CD14-positive monocyte (primary cell): ENCODE results near the gene ELF4. TPM values are rescaled to one million over a fixed set of nuclear protein-coding genes. Genes with fewer than 3 reads are reported as not detected.

Experiments
- DNase-seq, 3 donors: peaks; one replicate each; pipeline ENCODE4 v3.0.0-alpha.2; 2011 to 2022
- H2AFZ ChIP-seq: 2 replicates; pipeline ENCODE4 v1.6.0; 2012; ENCODE audit warnings: mild to moderate bottlenecking, low read depth, low read length, inconsistent platforms; ENCODE audit not compliant: insufficient read depth, poor library complexity, severe bottlenecking
- H3K27ac ChIP-seq, 2 donors: 1 replicate in 1 of 2; 2 replicates in 1 of 2; pipeline ENCODE4 v1.5.1; 2012 to 2013; ENCODE audit warnings: low read length in 2 of 2, control low read depth in 1 of 2, inconsistent platforms in 1 of 2, low read depth in 1 of 2, mild to moderate bottlenecking in 1 of 2
- H3K27me3 ChIP-seq, 2 donors: one replicate each; pipeline versions ENCODE4 v1.6.0 to v1.6.1; 2011 to 2013; ENCODE audit warnings: low read length in 2 of 2; ENCODE audit not compliant: control insufficient read depth in 2 of 2, insufficient read depth in 2 of 2
- H3K36me3 ChIP-seq, 2 donors: replicated peaks in 1 of 2; 1 replicate in 1 of 2; 2 replicates in 1 of 2; pipeline versions ENCODE4 v1.5.1 to v1.6.1; 2012 to 2013; ENCODE audit warnings: low read length in 2 of 2, control low read depth in 1 of 2, inconsistent platforms in 1 of 2, mild to moderate bottlenecking in 1 of 2; ENCODE audit not compliant: insufficient read depth in 2 of 2, control insufficient read depth in 1 of 2
- H3K4me1 ChIP-seq, 2 donors: 1 replicate in 1 of 2; 2 replicates in 1 of 2; pipeline versions ENCODE4 v1.5.1 to v1.6.1; 2012 to 2013; ENCODE audit warnings: low read length in 2 of 2, control low read depth in 1 of 2, inconsistent platforms in 1 of 2, mild to moderate bottlenecking in 1 of 2, moderate library complexity in 1 of 2; ENCODE audit not compliant: insufficient read depth in 2 of 2, control insufficient read depth in 1 of 2
- H3K4me2 ChIP-seq: replicated peaks from 2 replicates; pipeline ENCODE3; 2012; ENCODE audit warnings: low read length, moderate library complexity, mild to moderate bottlenecking; ENCODE audit not compliant: poor library complexity, severe bottlenecking; ENCODE audit errors: extremely low read depth
- H3K4me3 ChIP-seq, 3 experiments: fragments of 200-600 bp in 1 of 3; sonication (generic) in 1 of 3; replicated peaks in 1 of 3; 1 replicate in 2 of 3; 2 replicates in 1 of 3; pipeline ENCODE4 v1.5.1; 2011 to 2013; ENCODE audit warnings: low read length in 3 of 3, mild to moderate bottlenecking in 3 of 3, control low read depth in 2 of 3, low read depth in 2 of 3, inconsistent platforms in 1 of 3, moderate library complexity in 1 of 3
- H3K79me2 ChIP-seq: 2 replicates; pipeline ENCODE4 v1.6.0; 2012; ENCODE audit warnings: mild to moderate bottlenecking, control low read depth, inconsistent platforms, low read length, moderate library complexity; ENCODE audit not compliant: insufficient read depth
- H3K9ac ChIP-seq: 2 replicates; pipeline ENCODE4 v1.6.0; 2017; ENCODE audit warnings: low read length, mild to moderate bottlenecking; ENCODE audit not compliant: insufficient read depth, poor library complexity, severe bottlenecking
- H3K9me3 ChIP-seq, 2 donors: replicated peaks in 1 of 2; 1 replicate in 1 of 2; 2 replicates in 1 of 2; pipeline versions ENCODE4 v1.5.1 to v1.6.1; 2012 to 2013; ENCODE audit warnings: low read length in 2 of 2, control low read depth in 1 of 2; ENCODE audit not compliant: control insufficient read depth in 1 of 2, insufficient read depth in 1 of 2
- H4K20me1 ChIP-seq: 2 replicates; pipeline ENCODE4 v1.6.0; 2012; ENCODE audit warnings: mild to moderate bottlenecking, low read length, control low read depth, moderate library complexity; ENCODE audit not compliant: insufficient read depth
- H3K27ac Mint-ChIP-seq, 7 donors: one replicate each; pipeline ENCODE4 v1.8.0; 2020; ENCODE audit warnings: mild to moderate bottlenecking in 7 of 7, mixed read lengths in 7 of 7, moderate library complexity in 6 of 7, inconsistent platforms in 2 of 7
- H3K27me3 Mint-ChIP-seq, 3 donors: one replicate each; pipeline ENCODE4 v1.8.0; 2021 to 2022; ENCODE audit warnings: low read depth in 3 of 3, mild to moderate bottlenecking in 3 of 3, mixed read lengths in 3 of 3, moderate library complexity in 3 of 3, inconsistent platforms in 1 of 3
- H3K36me3 Mint-ChIP-seq, 2 donors: one replicate each; pipeline ENCODE4 v1.8.0; 2020; ENCODE audit warnings: mixed read lengths in 2 of 2, inconsistent platforms in 1 of 2, mild to moderate bottlenecking in 1 of 2
- H3K4me1 Mint-ChIP-seq: one replicate; pipeline ENCODE4 v1.8.0; 2020; ENCODE audit warnings: mild to moderate bottlenecking, mixed read lengths
- H3K4me3 Mint-ChIP-seq, 2 donors: one replicate each; pipeline ENCODE4 v1.8.0; 2020; ENCODE audit warnings: mild to moderate bottlenecking in 2 of 2, mixed read lengths in 2 of 2, moderate library complexity in 1 of 2
- H3K9me3 Mint-ChIP-seq, 7 donors: one replicate each; pipeline ENCODE4 v1.8.0; 2020 to 2022; ENCODE audit warnings: mixed read lengths in 7 of 7, mild to moderate bottlenecking in 6 of 7, moderate library complexity in 6 of 7, inconsistent platforms in 2 of 7
- CTCF ChIP-seq: fragments of 200-600 bp; IDR thresholded peaks from one replicate; pipeline ENCODE4 v1.8.0; 2022; ENCODE audit warnings: antibody characterized with exemption, mild to moderate bottlenecking
- WGBS: methylation state at CpG from one replicate; pipeline ENCODE4 v1.1.5; 2013; ENCODE audit warnings: missing lambda C conversion rate; ENCODE audit not compliant: insufficient coverage; 5-methylcytosine and 5-hydroxymethylcytosine counted together
- intact Hi-C, 2 donors: fragments of 100-400 bp; cut with micrococcal nuclease; formaldehyde crosslinking; loops; one replicate each; pipeline versions ENCODE4 v1.15.0 to v1.15.1; 2023
- polyA plus RNA-seq, 3 donors: library from polyadenylated mRNA; depleted of rRNA in 1 of 3; unstranded in 2 of 3; stranded (reverse) in 1 of 3; fragments of 300-500 nt in 2 of 3; fragments of >200 nt in 1 of 3; fragmentation: Illumina TruSeq in 2 of 3; gene quantifications; 1 replicate in 2 of 3; 2 replicates in 1 of 3; pipeline ENCODE4 v1.2.3, GENCODE V29; 2012 to 2021

ELF4 gene
- polyA plus RNA-seq, 3 donors = 10.4 to 68.6 (median 20.5) TPM

GRCh38 chrX:130144509-130144908 lies 34.2 kb upstream of the ELF4 start:
- Mint-ChIP-seq H3K4me1 (peaks cover 16% of the 10 kb centered on the region), H3K36me3 (peaks cover 44 to 55% of the 10 kb centered on the region in 2 donors), H3K9me3 (no peaks in the 10 kb centered on the region), H3K27me3 (peaks cover 0 to 2% (median 0%) of the 10 kb centered on the region in 3 donors), H3K27ac (no peak overlapping the region), H3K4me3 (no peak overlapping the region)
- Histone ChIP-seq H3K27me3 (no peaks in the 10 kb centered on the region), H2AFZ (no peak overlapping the region), H3K4me2 (no peak overlapping the region), H3K4me3 (no peak overlapping the region), H3K27ac (no peak overlapping the region), H4K20me1 (no peaks in the 10 kb centered on the region), H3K9me3 (no peaks in the 10 kb centered on the region), H3K9ac (no peak overlapping the region), H3K4me1 (peaks cover 0 to 9% of the 10 kb centered on the region in 2 donors), H3K36me3 (peaks cover 32 to 72% of the 10 kb centered on the region in 2 donors), H3K79me2 (no peaks in the 10 kb centered on the region)
- intact Hi-C loops = no loop called here
- TF ChIP-seq CTCF = no peak
- WGBS = no CpG with 5 or more reads among the region's 3 CpGs
- DNase-seq = no peak

GRCh38 chrX:130139474-130140201 lies 29.3 kb upstream of the ELF4 start:
- no peak overlapping the region for H3K4me2 ChIP-seq
- peaks cover 58 to 70% of the 10 kb centered on the region in 2 donors for H3K36me3 Mint-ChIP-seq
- H3K9me3 Mint-ChIP-seq = no peaks in the 10 kb centered on the region

More at GRCh38 chrX:130139474-130140201, 29.3 kb upstream of the ELF4 start:
- Histone ChIP-seq H3K4me1 (no peaks in the 10 kb centered on the region), H3K36me3 (peaks cover 48 to 85% of the 10 kb centered on the region in 2 donors), H2AFZ (no peak overlapping the region), H3K9me3 (no peaks in the 10 kb centered on the region), H4K20me1 (no peaks in the 10 kb centered on the region), H3K27ac (no peak overlapping the region), H3K27me3 (no peaks in the 10 kb centered on the region), H3K79me2 (no peaks in the 10 kb centered on the region), H3K9ac (no peak overlapping the region), H3K4me3 (no peak overlapping the region)
- WGBS = 60% methylated on average over 1 of the region's 3 CpGs
- H3K27me3 Mint-ChIP-seq = peaks cover 0 to 2% (median 0%) of the 10 kb centered on the region in 3 donors
- H3K4me3 Mint-ChIP-seq = no peak overlapping the region
- no peaks in the 10 kb centered on the region for H3K4me1 Mint-ChIP-seq
- intact Hi-C loops = loop anchor here in 1 of 2 donors (10.0 kb wide), 1 partner anchor 55 kb away; no protein-coding TSS in a partner anchor
- no peak for DNase-seq
- TF ChIP-seq CTCF = no peak
- no peak overlapping the region for H3K27ac Mint-ChIP-seq
